Naive thymus-derived CD8-positive, alpha-beta T cell (primary cell): ENCODE results near the gene RNF14. TPM values are rescaled to one million over a fixed set of nuclear protein-coding genes. Genes with fewer than 3 reads are reported as not detected.

Experiments
- ATAC-seq, 2 donors: fragments of 150-1000 bp; cut with Tn5 transposase in 1 of 2; sonication (Bioruptor Pico), chemical (Tn5 transposase) in 1 of 2; 1 replicate in 1 of 2; 2 replicates in 1 of 2; pipeline ENCODE4 v1.10.0; 2021; ENCODE audit warnings: mild to moderate bottlenecking in 2 of 2, moderate library complexity in 2 of 2
- POLR2A ChIA-PET: fragments of 350-600 bp; sonication (Branson Sonifier 250); formaldehyde crosslinking; loops from one replicate; lab custom pipeline; 2021; ENCODE audit warnings: antibody characterized with exemption; lab: Charles Lee
- DNase-seq, 10 donors: peaks; one replicate each; pipeline versions ENCODE4 v3.0.0 to v3.0.0-alpha.2; 2020 to 2022
- H3K27ac Mint-ChIP-seq, 10 donors: one replicate each; pipeline ENCODE4 v1.8.0; 2020 to 2022; ENCODE audit warnings: mild to moderate bottlenecking in 10 of 10, mixed read lengths in 10 of 10, moderate library complexity in 4 of 10, inconsistent platforms in 1 of 10
- H3K27me3 Mint-ChIP-seq, 5 donors: one replicate each; pipeline ENCODE4 v1.8.0; 2021 to 2022; ENCODE audit warnings: mixed read lengths in 5 of 5
- H3K36me3 Mint-ChIP-seq, 3 donors: one replicate each; pipeline ENCODE4 v1.8.0; 2020 to 2022; ENCODE audit warnings: mixed read lengths in 3 of 3, mild to moderate bottlenecking in 2 of 3, inconsistent platforms in 1 of 3
- H3K4me1 Mint-ChIP-seq, 4 donors: one replicate each; pipeline ENCODE4 v1.8.0; 2021 to 2022; ENCODE audit warnings: mixed read lengths in 4 of 4
- H3K4me3 Mint-ChIP-seq, 10 donors: one replicate each; pipeline ENCODE4 v1.8.0; 2020 to 2022; ENCODE audit warnings: mild to moderate bottlenecking in 10 of 10, mixed read lengths in 10 of 10, moderate library complexity in 6 of 10, inconsistent platforms in 1 of 10
- H3K9me3 Mint-ChIP-seq, 9 donors: one replicate each; pipeline ENCODE4 v1.8.0; 2020 to 2022; ENCODE audit warnings: mixed read lengths in 9 of 9, mild to moderate bottlenecking in 3 of 9, inconsistent platforms in 1 of 9, moderate library complexity in 1 of 9
- polyA plus RNA-seq, 3 donors: library from polyadenylated mRNA; unstranded; fragments of 300-500 nt; fragmentation: Illumina TruSeq; gene quantifications; one replicate each; pipeline ENCODE4 v1.2.3, GENCODE V29; 2021
- total RNA-seq, 8 experiments: library from RNA in 2 of 8; stranded (reverse) in 2 of 8; gene quantifications; one replicate each; pipeline ENCODE4 v1.2.3 and lab custom pipeline; 2021 to 2026

Gene RNF14
- total and polyA plus RNA-seq, 5 experiments from 2014 or later: 27.4 to 40.1 (median 31.3) TPM

DNA sequence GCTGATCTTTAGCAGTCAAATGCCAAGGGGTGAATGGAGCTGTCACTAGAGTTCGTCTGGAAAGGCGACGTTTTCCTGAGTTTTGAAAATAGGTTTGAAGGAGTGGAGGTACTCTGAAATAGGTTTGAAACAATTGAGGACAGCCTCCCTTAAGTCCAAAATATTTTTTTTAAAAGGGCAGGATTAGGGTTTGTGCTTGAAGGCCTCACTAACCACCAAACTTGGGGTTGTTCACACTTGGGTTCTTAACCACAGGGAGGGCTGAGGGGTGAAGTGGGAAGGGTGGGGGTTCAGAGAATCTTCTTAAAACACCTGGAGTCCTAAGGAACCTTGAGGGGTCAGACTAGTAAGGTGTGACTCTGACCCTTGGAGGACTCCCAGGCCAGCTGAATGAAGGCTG lies 7.4 kb upstream of the RNF14 start:
- no peak for DNase-seq
- H3K4me1 Mint-ChIP-seq: peaks cover 25 to 52% (median 43%) of the 10 kb centered on the region in 4 donors
- no peak for ATAC-seq
- no peaks in the 10 kb centered on the region for H3K27me3 Mint-ChIP-seq
- H3K4me3 Mint-ChIP-seq: peak overlapping the region in 7 of 10 donors; percentile 26 to 72 (median 64)
- H3K27ac Mint-ChIP-seq: peak overlapping the region in 9 of 10 donors; percentile 83 to 96 (median 88)
- H3K36me3 Mint-ChIP-seq: peaks cover 0 to 3% (median 0%) of the 10 kb centered on the region in 3 donors
- POLR2A ChIA-PET: interaction anchor here (0.6 to 2.7 kb wide), 22 partner anchors 8 to 459 kb away, joined by 3 to 49 read pairs (median 4); partner anchors contain the start of genes DELE1, FCHSD1, HDAC3 and RELL2
- H3K9me3 Mint-ChIP-seq: no peaks in the 10 kb centered on the region

GRCh38 chr5:141963701-141964100 lies 5.2 kb upstream of the RNF14 start:
- no peaks in the 10 kb centered on the region for H3K36me3 Mint-ChIP-seq

DNA sequence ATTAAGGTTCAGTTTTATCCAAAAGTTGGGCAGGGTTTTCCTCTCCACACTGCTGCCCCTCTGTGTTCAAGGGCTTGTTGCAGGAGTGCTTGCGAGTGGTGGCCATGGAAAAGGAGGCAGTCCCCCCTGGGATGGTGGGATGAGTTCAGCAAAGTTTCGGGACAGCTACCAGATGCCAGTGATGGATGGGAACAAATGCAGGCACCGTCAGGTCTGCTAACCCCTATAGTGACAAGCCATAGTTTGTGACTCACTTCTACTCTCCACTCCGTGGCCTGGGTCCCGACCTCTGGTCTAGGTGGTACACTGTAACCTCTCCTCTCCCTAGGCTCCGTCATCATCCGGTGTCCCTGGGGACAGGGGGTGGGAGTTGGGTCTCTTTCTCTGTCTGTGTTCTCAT lies 3.8 kb upstream of the RNF14 start:
- H3K9me3 Mint-ChIP-seq: no peaks in the 10 kb centered on the region
- no peaks in the 10 kb centered on the region for H3K27me3 Mint-ChIP-seq
- DNase-seq: no peak
- H3K36me3 Mint-ChIP-seq: no peaks in the 10 kb centered on the region
- peak overlapping the region in 2 of 10 donors; percentile 5 to 15 for H3K27ac Mint-ChIP-seq
- POLR2A ChIA-PET: interaction anchor here (0.7 kb wide), 1 partner anchor 44 kb away, joined by 7 read pairs; no protein-coding TSS in a partner anchor
- no peak for ATAC-seq
- no peak overlapping the region for H3K4me3 Mint-ChIP-seq
- peaks cover 13 to 38% (median 35%) of the 10 kb centered on the region in 4 donors for H3K4me1 Mint-ChIP-seq

More at GRCh38 chr5:141963701-141964100, 5.2 kb upstream of the RNF14 start:
- POLR2A ChIA-PET: interaction anchor here (0.6 kb wide), 1 partner anchor 28 kb away, joined by 4 read pairs; no protein-coding TSS in a partner anchor
- Mint-ChIP-seq H3K9me3 (no peaks in the 10 kb centered on the region), H3K4me1 (peaks cover 19 to 42% (median 37%) of the 10 kb centered on the region in 4 donors), H3K27me3 (no peaks in the 10 kb centered on the region), H3K4me3 (no peak overlapping the region), H3K27ac (peak overlapping the region in 2 of 10 donors; percentile 31 to 54)
- ATAC-seq (no peak), DNase-seq (no peak)

GRCh38 chr5:141966275-141966962 lies 2.5 kb upstream of the RNF14 start:
- Mint-ChIP-seq H3K4me1 (peaks cover 5 to 37% (median 30%) of the 10 kb centered on the region in 4 donors), H3K36me3 (no peaks in the 10 kb centered on the region), H3K27me3 (no peaks in the 10 kb centered on the region), H3K27ac (peak overlapping the region in 1 of 10 donors; percentile 4), H3K9me3 (no peaks in the 10 kb centered on the region), H3K4me3 (no peak overlapping the region)
- POLR2A ChIA-PET: interaction anchor here (0.7 kb wide), 2 partner anchors 50 to 475 kb away, joined by 3 read pairs; no protein-coding TSS in a partner anchor
- no peak for DNase-seq
- ATAC-seq: no peak

GRCh38 chr5:141966963-141967333 lies 2.0 kb upstream of the RNF14 start:
- POLR2A ChIA-PET: no interaction called here
- Mint-ChIP-seq H3K36me3 (peaks cover 0 to under 1% (median 0%) of the 10 kb centered on the region in 3 donors), H3K4me3 (no peak overlapping the region), H3K27ac (peak overlapping the region in 1 of 10 donors; percentile 97), H3K9me3 (no peaks in the 10 kb centered on the region), H3K4me1 (peaks cover 5 to 33% (median 28%) of the 10 kb centered on the region in 4 donors), H3K27me3 (no peaks in the 10 kb centered on the region)
- DNase-seq: no peak
- no peak for ATAC-seq

DNA sequence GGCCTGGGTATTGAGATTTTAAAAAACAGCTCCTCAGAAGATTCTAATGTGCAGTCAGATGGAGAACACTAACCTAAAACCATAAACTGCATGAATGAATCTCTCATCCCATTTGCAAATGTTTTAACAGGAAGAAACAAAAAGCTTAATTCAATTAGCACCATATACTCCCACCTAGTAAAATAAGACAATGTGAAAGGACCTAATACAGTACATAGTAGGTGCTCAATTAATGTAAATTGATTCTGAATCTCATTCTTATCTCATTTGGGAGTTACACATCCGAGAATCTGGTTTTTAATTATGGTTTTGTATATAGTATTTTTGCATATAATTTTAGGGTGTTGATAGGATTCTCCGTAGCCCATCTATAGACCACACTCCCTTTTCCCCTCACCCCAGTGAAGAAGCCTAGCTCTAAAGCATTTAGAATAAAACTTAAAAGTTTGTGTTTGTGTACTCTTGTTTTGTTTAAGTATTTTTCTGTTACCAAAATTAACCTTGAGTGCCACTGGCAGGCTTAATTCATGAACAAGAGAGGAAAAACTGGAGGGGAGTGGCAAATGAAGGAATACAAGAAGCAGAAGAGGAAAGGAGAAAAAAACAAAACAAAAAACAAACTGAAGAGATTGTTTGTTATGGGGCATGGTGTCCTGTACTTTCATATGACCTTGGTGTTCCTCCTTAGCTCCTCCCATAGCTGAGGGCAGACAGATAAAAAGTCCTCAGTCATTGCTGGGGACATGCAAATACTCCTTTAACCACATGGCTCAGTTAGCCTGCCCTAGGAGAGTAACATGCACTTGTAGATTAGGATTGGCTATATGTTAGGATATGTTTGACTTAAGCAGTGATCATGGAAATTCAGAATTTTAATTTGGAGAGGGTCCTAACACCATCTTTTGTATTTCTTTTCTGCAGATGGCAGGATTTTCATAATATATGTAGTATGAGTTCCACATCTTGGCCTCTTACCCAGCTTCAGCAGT lies 1.2 kb downstream of the RNF14 start:
- H3K36me3 Mint-ChIP-seq: peaks cover 0 to 28% (median 12%) of the 10 kb centered on the region in 3 donors
- peak overlapping the region; percentile 92 to 99 (median 97) for H3K27ac Mint-ChIP-seq
- ATAC-seq (no peak), DNase-seq (no peak)
- H3K4me3 Mint-ChIP-seq: peak overlapping the region; percentile 92 to 99 (median 96)
- peaks cover 7 to 48% (median 37%) of the 10 kb centered on the region in 4 donors for H3K4me1 Mint-ChIP-seq
- POLR2A ChIA-PET: interaction anchor here (0.5 to 2.8 kb wide), 22 partner anchors 10 to 828 kb away, joined by 3 to 49 read pairs (median 6); partner anchors contain the start of genes DELE1, FCHSD1, GNPDA1 and NDFIP1
- H3K27me3 Mint-ChIP-seq: no peaks in the 10 kb centered on the region
- H3K9me3 Mint-ChIP-seq: no peaks in the 10 kb centered on the region

DNA sequence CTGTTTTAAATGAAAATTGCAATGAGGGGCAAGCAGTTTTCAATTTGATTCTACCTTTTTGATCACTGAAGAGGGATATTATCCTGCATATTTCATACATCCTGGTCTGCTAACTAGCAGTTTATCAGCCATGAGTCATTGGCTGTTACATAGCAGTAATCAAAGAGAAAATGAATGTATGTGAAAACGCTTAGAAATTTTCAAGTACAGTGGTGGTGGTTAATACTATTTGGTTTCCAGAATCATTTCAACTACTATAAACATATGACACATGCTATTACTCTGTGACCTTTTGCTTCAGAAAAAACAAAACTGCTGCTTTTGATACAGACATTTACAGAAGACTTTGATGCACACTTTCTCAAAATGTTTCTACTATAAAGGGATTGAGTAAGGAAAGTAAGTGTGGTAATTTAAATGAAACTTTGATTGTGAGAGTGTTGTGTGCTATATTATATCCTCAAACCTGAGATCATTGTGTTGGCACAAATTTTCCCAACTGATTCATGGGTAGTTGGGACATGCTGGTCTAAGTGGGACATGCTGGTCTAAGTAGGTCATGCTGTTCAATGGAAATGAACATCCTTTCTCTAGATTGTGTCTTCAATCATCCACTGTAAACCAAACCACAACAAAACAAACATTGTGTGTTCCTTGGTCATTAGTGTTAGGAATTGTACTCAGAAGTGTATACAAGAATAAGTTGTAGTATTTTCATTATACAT lies 5.1 kb downstream of the RNF14 start:
- ATAC-seq (no peak), DNase-seq (no peak)
- Mint-ChIP-seq H3K4me3 (peak overlapping the region in 2 of 10 donors; percentile 13 to 56), H3K27me3 (no peaks in the 10 kb centered on the region), H3K36me3 (peaks cover 0 to 61% (median 21%) of the 10 kb centered on the region in 3 donors), H3K27ac (peak overlapping the region in 3 of 10 donors; percentile 23 to 56 (median 50)), H3K9me3 (no peaks in the 10 kb centered on the region), H3K4me1 (peaks cover 11 to 41% (median 35%) of the 10 kb centered on the region in 4 donors)
- POLR2A ChIA-PET: no interaction called here

GRCh38 chr5:141976176-141976575 lies 7.3 kb downstream of the RNF14 start:
- Mint-ChIP-seq H3K27me3 (no peaks in the 10 kb centered on the region), H3K4me1 (peaks cover 6 to 23% (median 18%) of the 10 kb centered on the region in 4 donors), H3K36me3 (peaks cover 0 to 77% (median 24%) of the 10 kb centered on the region in 3 donors), H3K4me3 (no peak overlapping the region), H3K9me3 (no peaks in the 10 kb centered on the region), H3K27ac (no peak overlapping the region)
- no peak for ATAC-seq
- no peak for DNase-seq
- POLR2A ChIA-PET: interaction anchor here (0.7 kb wide), 1 partner anchor 277 kb away, joined by 5 read pairs; no protein-coding TSS in a partner anchor

GRCh38 chr5:141978389-141978788 lies 9.5 kb downstream of the RNF14 start:
- no peak overlapping the region for H3K27ac Mint-ChIP-seq
- no peaks in the 10 kb centered on the region for H3K9me3 Mint-ChIP-seq
- peaks cover 0 to 86% (median 23%) of the 10 kb centered on the region in 3 donors for H3K36me3 Mint-ChIP-seq
- no peak overlapping the region for H3K4me3 Mint-ChIP-seq
- H3K27me3 Mint-ChIP-seq: no peaks in the 10 kb centered on the region
- ATAC-seq: no peak
- H3K4me1 Mint-ChIP-seq: peaks cover 6 to 20% (median 16%) of the 10 kb centered on the region in 4 donors
- DNase-seq: no peak
- POLR2A ChIA-PET: interaction anchor here (1.6 kb wide), 1 partner anchor 9 kb away, joined by 5 read pairs; the partner anchor contains the start of gene RNF14

GRCh38 chr5:141982626-141983025 lies 13.7 kb downstream of the RNF14 start:
- H3K27me3 Mint-ChIP-seq: no peaks in the 10 kb centered on the region
- ATAC-seq (no peak), DNase-seq (no peak)

DNA sequence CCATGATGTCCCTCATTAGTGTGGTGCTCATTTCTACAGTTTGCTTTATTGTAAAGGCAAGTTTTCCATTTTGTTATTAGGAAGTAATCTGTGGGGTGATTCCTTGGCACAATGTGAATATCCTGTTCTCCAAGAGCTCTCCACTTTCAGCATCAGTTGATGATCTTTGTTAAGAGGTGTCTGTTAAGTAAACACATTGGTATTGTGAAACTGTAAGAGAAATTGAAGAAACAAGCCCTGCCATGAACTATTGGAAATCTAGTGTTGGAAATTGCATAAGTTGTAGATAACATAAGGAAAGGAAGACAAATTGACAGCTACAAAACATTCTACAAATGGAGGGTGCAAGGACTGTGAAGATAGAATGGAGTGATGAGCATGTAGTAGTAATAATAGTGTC lies 17.2 kb downstream of the RNF14 start:
- H3K36me3 Mint-ChIP-seq: peaks cover 0 to 83% (median 3%) of the 10 kb centered on the region in 3 donors
- POLR2A ChIA-PET: no interaction called here
- no peak overlapping the region for H3K4me3 Mint-ChIP-seq
- no peaks in the 10 kb centered on the region for H3K9me3 Mint-ChIP-seq
- H3K27me3 Mint-ChIP-seq: no peaks in the 10 kb centered on the region
- peak overlapping the region in 2 of 10 donors; percentile 9 to 13 for H3K27ac Mint-ChIP-seq
- DNase-seq: no peak
- ATAC-seq: no peak
- peaks cover 0 to 8% (median 2%) of the 10 kb centered on the region in 4 donors for H3K4me1 Mint-ChIP-seq

More at GRCh38 chr5:141982626-141983025, 13.7 kb downstream of the RNF14 start:
- Mint-ChIP-seq H3K27ac (no peak overlapping the region), H3K36me3 (peaks cover 0 to 92% (median 12%) of the 10 kb centered on the region in 3 donors), H3K9me3 (no peaks in the 10 kb centered on the region), H3K4me1 (peaks cover 0 to 8% (median 3%) of the 10 kb centered on the region in 4 donors), H3K4me3 (no peak overlapping the region)
- POLR2A ChIA-PET: no interaction called here
